Measurements from ENCODE around the gene SORCS2. TPM values are rescaled to one million over a fixed set of nuclear protein-coding genes. Genes with fewer than 3 reads are reported as not detected.
A peak's percentile ranks its signal among the peaks of the same experiment; 100 is the strongest.

The SORCS2 gene
- total RNA-seq, 1 donor from 2014 or later, result 5.2 TPM

- H3K4me1 Mint-ChIP-seq, result peaks cover 30% of the 10 kb centered on the region
- H3K4me3 Mint-ChIP-seq, result no peak overlapping the region
- peaks cover 5% of the 10 kb centered on the region for H3K27me3 Mint-ChIP-seq (ENCODE audit: insufficient read depth, low read depth)
- H4K20me1 ChIP-seq (ENCODE audit: low read depth), result peaks cover 12% of the 10 kb centered on the region
- no peak overlapping the region for H3K27ac Mint-ChIP-seq
- no peaks in the 10 kb centered on the region for H3K36me3 Mint-ChIP-seq
- TF ChIP-seq EZH2 (IDR thresholded peaks at IDR 0.05), result no peak
- TF ChIP-seq EZH2phosphoT487 (IDR thresholded peaks at IDR 0.05), result no peak
- no peak for TF ChIP-seq CTCF (IDR thresholded peaks at IDR 0.05)
- H2AFZ ChIP-seq (replicated peaks), result no peak overlapping the region
- H3K9ac ChIP-seq, result no peak overlapping the region
- no peak overlapping the region for H3K4me2 ChIP-seq
- H3K4me1 ChIP-seq, result peaks cover 17% of the 10 kb centered on the region
- H3K36me3 ChIP-seq, result no peaks in the 10 kb centered on the region
- H3K79me2 ChIP-seq (ENCODE audit: low read depth), result no peaks in the 10 kb centered on the region
- no peak overlapping the region for H3K27ac ChIP-seq
- H3K27me3 ChIP-seq, result no peaks in the 10 kb centered on the region
- no peak for DNase-seq (ENCODE audit: low spot score)
- H3K4me3 ChIP-seq, result no peak overlapping the region
- H3F3A ChIP-seq (ENCODE audit: low read depth), result no peaks in the 10 kb centered on the region
- no peaks in the 10 kb centered on the region for H3K9me3 ChIP-seq (ENCODE audit: low read depth)
- H3K9me3 Mint-ChIP-seq, result peaks cover 2% of the 10 kb centered on the region
Observed at GRCh38 chr4:7433376-7434140, 241.2 kb downstream of the SORCS2 start.

- H2AFZ ChIP-seq (replicated peaks), result no peak overlapping the region
- H3K4me1 ChIP-seq, result peaks cover 13% of the 10 kb centered on the region
- H3K9me3 ChIP-seq (ENCODE audit: low read depth), result no peaks in the 10 kb centered on the region
- no peaks in the 10 kb centered on the region for H3F3A ChIP-seq (ENCODE audit: low read depth)
- H3K27ac ChIP-seq, result no peak overlapping the region
- no peak overlapping the region for H3K4me2 ChIP-seq
- Mint-ChIP-seq H3K4me3 (no peak overlapping the region), H3K27ac (no peak overlapping the region), H3K9me3 (peaks cover 7% of the 10 kb centered on the region), H3K36me3 (peaks cover 2% of the 10 kb centered on the region), H3K4me1 (peaks cover 23% of the 10 kb centered on the region), H3K27me3 (ENCODE audit: insufficient read depth, low read depth) (peaks cover 5% of the 10 kb centered on the region)
- H3K36me3 ChIP-seq, result no peaks in the 10 kb centered on the region
- peaks cover 9% of the 10 kb centered on the region for H4K20me1 ChIP-seq (ENCODE audit: low read depth)
- H3K4me3 ChIP-seq, result no peak overlapping the region
- no peak for DNase-seq (ENCODE audit: low spot score)
- H3K9ac ChIP-seq, result no peak overlapping the region
- no peak for TF ChIP-seq CTCF (IDR thresholded peaks at IDR 0.05)
- no peak for TF ChIP-seq EZH2phosphoT487 (IDR thresholded peaks at IDR 0.05)
- no peak for TF ChIP-seq EZH2 (IDR thresholded peaks at IDR 0.05)
- H3K27me3 ChIP-seq, result no peaks in the 10 kb centered on the region
- no peaks in the 10 kb centered on the region for H3K79me2 ChIP-seq (ENCODE audit: low read depth)
Observed at GRCh38 chr4:7434141-7434765, 241.9 kb downstream of the SORCS2 start.

- H3K9ac ChIP-seq, result no peak within 1 kb of the TSS
- H3K36me3 Mint-ChIP-seq, result peaks cover 4% of the 10 kb centered on the region
- H3K4me3 Mint-ChIP-seq, result peak within 1 kb of the TSS; percentile 39
- DNase-seq (ENCODE audit: low spot score), result peak; percentile 31
- H3K27ac ChIP-seq, result no peak within 1 kb of the TSS
- no peak within 1 kb of the TSS for H2AFZ ChIP-seq (replicated peaks)
- peaks cover 5% of the 10 kb centered on the region for H3K27me3 Mint-ChIP-seq (ENCODE audit: insufficient read depth, low read depth)
- H3K27ac Mint-ChIP-seq, result peak within 1 kb of the TSS; percentile 2
- peaks cover 11% of the 10 kb centered on the region for H3K9me3 Mint-ChIP-seq
- TF ChIP-seq EZH2phosphoT487 (IDR thresholded peaks at IDR 0.05) (no peak), EZH2 (IDR thresholded peaks at IDR 0.05) (no peak), CTCF (IDR thresholded peaks at IDR 0.05) (no peak)
- peaks cover 22% of the 10 kb centered on the region for H3K4me1 Mint-ChIP-seq
- H3K4me1 ChIP-seq, result peaks cover 12% of the 10 kb centered on the region
- H3K36me3 ChIP-seq, result no peaks in the 10 kb centered on the region
- no peaks in the 10 kb centered on the region for H3K27me3 ChIP-seq
- no peaks in the 10 kb centered on the region for H3K79me2 ChIP-seq (ENCODE audit: low read depth)
- H3K4me3 ChIP-seq, result no peak within 1 kb of the TSS
- peaks cover 6% of the 10 kb centered on the region for H4K20me1 ChIP-seq (ENCODE audit: low read depth)
- no peaks in the 10 kb centered on the region for H3F3A ChIP-seq (ENCODE audit: low read depth)
- no peak within 1 kb of the TSS for H3K4me2 ChIP-seq
- no peaks in the 10 kb centered on the region for H3K9me3 ChIP-seq (ENCODE audit: low read depth)
Observed at GRCh38 chr4:7434766-7435150, 242.4 kb downstream of the SORCS2 start, which contains the start of gene PSAPL1. PSAPL1 (minus strand) TSS chr4:7434930; CDS start chr4:7434879, 51 bp downstream.

Measured in neural progenitor cell (in vitro differentiated cells).